Cardiac muscle cell (in vitro differentiated cells and primary cell): Measurements from ENCODE around the gene RMDN2. TPM values are rescaled to one million over a fixed set of nuclear protein-coding genes. Genes with fewer than 3 reads are reported as not detected.
A peak's percentile ranks its signal among the peaks of the same experiment; 100 is the strongest.
"Not testable (repeated sequence)": the region's sequence is repeated elsewhere in the genome, so short reads cannot be mapped to it uniquely, and the experiment has no call there.

Experiments
- DNase-seq, 2 donors: peaks; one replicate each; pipeline versions ENCODE4 v3.0.0 to v3.0.0-alpha.2; 2010 to 2017; ENCODE audit warnings: low read depth in 1 of 2, low spot score in 1 of 2
- H3K27ac ChIP-seq: fragments of 200-600 bp; sonication (generic); 2 replicates; pipeline ENCODE4 v1.5.1; 2016
- H3K27me3 ChIP-seq: fragments of 200-600 bp; sonication (generic); 2 replicates; pipeline ENCODE4 v1.6.0; 2016; ENCODE audit warnings: control low read depth
- H3K36me3 ChIP-seq: fragments of 200-600 bp; sonication (generic); 2 replicates; pipeline ENCODE4 v1.5.1; 2016; ENCODE audit warnings: control low read depth
- H3K4me1 ChIP-seq: fragments of 200-600 bp; sonication (generic); 2 replicates; pipeline ENCODE4 v1.8.1; 2017; ENCODE audit warnings: low read depth, mild to moderate bottlenecking, mixed run types
- H3K4me3 ChIP-seq: fragments of 200-600 bp; sonication (generic); 2 replicates; pipeline ENCODE4 v1.5.1; 2016; ENCODE audit warnings: mild to moderate bottlenecking
- H3K9me3 ChIP-seq: fragments of 200-600 bp; sonication (generic); 2 replicates; pipeline ENCODE4 v1.5.1; 2017; ENCODE audit warnings: low read depth, mild to moderate bottlenecking, control low read depth
- polyA plus RNA-seq: library from polyadenylated mRNA; unstranded; fragments of >200 nt; fragmentation: Nextera tagmentation; extraction: Ambion mirVana; gene quantifications from 2 replicates; pipeline ENCODE4 v1.2.1, GENCODE V29; 2016
- total RNA-seq: library from RNA; depleted of rRNA; stranded (reverse); fragments of >200 nt; gene quantifications from 2 replicates; pipeline ENCODE4 v1.2.3, GENCODE V29; 2016
- TF ChIP-seq, protein P1 (sequence below): IDR thresholded peaks from 2 replicates; pipeline ENCODE4 v1.5.1; 2012; ENCODE audit warnings: low read depth, mild to moderate bottlenecking, low read length

The RMDN2 gene
- total and polyA plus RNA-seq, 2 experiments from 2014 or later = 2.3 to 4.2 TPM

- no peak overlapping the region for H3K27ac ChIP-seq
- DNase-seq = no peak
- TF ChIP-seq, protein P1, sequence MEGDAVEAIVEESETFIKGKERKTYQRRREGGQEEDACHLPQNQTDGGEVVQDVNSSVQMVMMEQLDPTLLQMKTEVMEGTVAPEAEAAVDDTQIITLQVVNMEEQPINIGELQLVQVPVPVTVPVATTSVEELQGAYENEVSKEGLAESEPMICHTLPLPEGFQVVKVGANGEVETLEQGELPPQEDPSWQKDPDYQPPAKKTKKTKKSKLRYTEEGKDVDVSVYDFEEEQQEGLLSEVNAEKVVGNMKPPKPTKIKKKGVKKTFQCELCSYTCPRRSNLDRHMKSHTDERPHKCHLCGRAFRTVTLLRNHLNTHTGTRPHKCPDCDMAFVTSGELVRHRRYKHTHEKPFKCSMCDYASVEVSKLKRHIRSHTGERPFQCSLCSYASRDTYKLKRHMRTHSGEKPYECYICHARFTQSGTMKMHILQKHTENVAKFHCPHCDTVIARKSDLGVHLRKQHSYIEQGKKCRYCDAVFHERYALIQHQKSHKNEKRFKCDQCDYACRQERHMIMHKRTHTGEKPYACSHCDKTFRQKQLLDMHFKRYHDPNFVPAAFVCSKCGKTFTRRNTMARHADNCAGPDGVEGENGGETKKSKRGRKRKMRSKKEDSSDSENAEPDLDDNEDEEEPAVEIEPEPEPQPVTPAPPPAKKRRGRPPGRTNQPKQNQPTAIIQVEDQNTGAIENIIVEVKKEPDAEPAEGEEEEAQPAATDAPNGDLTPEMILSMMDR = no peak
- H3K4me1 ChIP-seq = no peaks in the 10 kb centered on the region
- H3K4me3 ChIP-seq = no peak overlapping the region
- H3K9me3 ChIP-seq = no peaks in the 10 kb centered on the region
- no peaks in the 10 kb centered on the region for H3K27me3 ChIP-seq
- no peaks in the 10 kb centered on the region for H3K36me3 ChIP-seq
These were observed 75.6 kb downstream of the RMDN2 start for GRCh38 chr2:38000485-38001222.

DNA sequence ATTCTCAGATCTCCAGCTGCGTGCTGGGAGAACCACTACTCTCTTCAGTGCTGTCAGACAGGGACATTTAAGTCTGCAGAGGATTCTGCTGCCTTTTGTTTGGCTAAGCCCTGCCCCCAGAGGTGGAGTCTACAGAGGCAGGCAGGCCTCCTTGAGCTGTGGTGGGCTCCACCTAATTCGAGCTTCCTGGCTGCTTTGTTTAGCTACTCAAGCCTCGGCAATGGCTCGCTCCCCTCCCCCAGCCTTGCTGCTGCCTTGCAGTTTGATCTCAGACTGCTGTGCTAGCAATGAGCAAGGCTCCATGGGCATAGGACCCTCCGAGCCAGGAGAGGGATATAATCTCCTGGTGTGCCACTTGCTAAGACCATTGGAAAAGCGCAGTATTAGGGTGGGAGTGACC lies 85.1 kb downstream of the RMDN2 start:
- H3K36me3 ChIP-seq, DNase-seq, H3K9me3 ChIP-seq, H3K4me1 ChIP-seq, H3K27ac ChIP-seq, H3K4me3 ChIP-seq, H3K27me3 ChIP-seq: not testable (repeated sequence)

DNA sequence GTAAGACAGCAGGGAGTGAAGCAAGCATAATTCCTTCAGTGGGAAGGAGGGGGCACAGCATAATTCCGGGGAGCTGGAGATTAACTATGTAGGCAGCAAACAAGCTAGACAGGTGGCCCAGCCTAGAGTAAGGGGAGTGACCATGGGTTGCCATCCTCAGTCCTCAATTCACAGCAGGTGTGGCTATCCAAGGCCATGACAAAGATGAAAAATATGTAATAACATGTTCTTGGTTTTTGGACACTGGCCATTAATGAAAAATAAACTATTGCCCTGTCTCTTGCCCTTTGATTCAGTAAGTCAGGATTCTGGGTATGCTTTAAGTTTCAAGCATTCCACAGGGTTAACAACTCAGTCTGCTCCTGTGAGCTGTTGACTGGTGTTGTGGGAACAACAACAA lies 85.9 kb downstream of the RMDN2 start:
- no peaks in the 10 kb centered on the region for H3K27me3 ChIP-seq
- H3K4me1 ChIP-seq = no peaks in the 10 kb centered on the region
- no peaks in the 10 kb centered on the region for H3K36me3 ChIP-seq
- H3K4me3 ChIP-seq = no peak overlapping the region
- no peak for DNase-seq
- H3K27ac ChIP-seq = no peak overlapping the region
- H3K9me3 ChIP-seq = no peaks in the 10 kb centered on the region
- TF ChIP-seq, protein P1 = no peak

- TF ChIP-seq, protein P1 = no peak
These were observed 88.2 kb downstream of the RMDN2 start for GRCh38 chr2:38013158-38013752.

DNA sequence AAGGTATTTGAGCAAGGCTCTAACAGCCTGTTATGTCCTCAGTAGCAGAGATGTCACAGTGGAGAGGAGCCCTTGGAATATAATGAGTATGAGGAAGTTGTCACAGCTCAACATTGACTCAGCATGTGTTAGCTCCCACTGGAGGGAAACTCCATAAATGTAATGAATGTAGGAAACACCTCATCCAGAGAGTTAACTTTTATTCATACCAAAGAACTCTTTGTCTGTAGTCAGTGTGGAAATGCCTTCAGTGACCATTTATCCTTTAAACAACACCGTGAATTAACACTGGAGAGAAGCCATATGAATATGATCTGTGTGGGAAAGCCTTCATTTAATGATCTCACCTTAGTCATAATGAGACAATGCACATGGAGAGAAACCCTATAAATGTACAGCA lies 91.1 kb downstream of the RMDN2 start:
- H3K27ac ChIP-seq = no peak overlapping the region
- H3K9me3 ChIP-seq = no peaks in the 10 kb centered on the region
- H3K27me3 ChIP-seq = no peaks in the 10 kb centered on the region
- H3K36me3 ChIP-seq = no peaks in the 10 kb centered on the region
- no peak overlapping the region for H3K4me3 ChIP-seq
- DNase-seq = no peak
- TF ChIP-seq, protein P1 = no peak
- H3K4me1 ChIP-seq = no peaks in the 10 kb centered on the region

More at GRCh38 chr2:38013158-38013752, 88.2 kb downstream of the RMDN2 start:
- H3K9me3 ChIP-seq = no peaks in the 10 kb centered on the region
- DNase-seq = peak in 1 of 2 donors; percentile 30
- H3K4me3 ChIP-seq = no peak overlapping the region
- no peak overlapping the region for H3K27ac ChIP-seq
- no peaks in the 10 kb centered on the region for H3K27me3 ChIP-seq
- no peaks in the 10 kb centered on the region for H3K36me3 ChIP-seq
- no peaks in the 10 kb centered on the region for H3K4me1 ChIP-seq

GRCh38 chr2:38017836-38018235 lies 92.7 kb downstream of the RMDN2 start:
- no peak for DNase-seq
- Histone ChIP-seq H3K27ac (no peak overlapping the region), H3K4me1 (no peaks in the 10 kb centered on the region), H3K36me3 (no peaks in the 10 kb centered on the region), H3K9me3 (no peaks in the 10 kb centered on the region), H3K27me3 (no peaks in the 10 kb centered on the region), H3K4me3 (no peak overlapping the region)
- TF ChIP-seq, protein P1 = no peak

DNA sequence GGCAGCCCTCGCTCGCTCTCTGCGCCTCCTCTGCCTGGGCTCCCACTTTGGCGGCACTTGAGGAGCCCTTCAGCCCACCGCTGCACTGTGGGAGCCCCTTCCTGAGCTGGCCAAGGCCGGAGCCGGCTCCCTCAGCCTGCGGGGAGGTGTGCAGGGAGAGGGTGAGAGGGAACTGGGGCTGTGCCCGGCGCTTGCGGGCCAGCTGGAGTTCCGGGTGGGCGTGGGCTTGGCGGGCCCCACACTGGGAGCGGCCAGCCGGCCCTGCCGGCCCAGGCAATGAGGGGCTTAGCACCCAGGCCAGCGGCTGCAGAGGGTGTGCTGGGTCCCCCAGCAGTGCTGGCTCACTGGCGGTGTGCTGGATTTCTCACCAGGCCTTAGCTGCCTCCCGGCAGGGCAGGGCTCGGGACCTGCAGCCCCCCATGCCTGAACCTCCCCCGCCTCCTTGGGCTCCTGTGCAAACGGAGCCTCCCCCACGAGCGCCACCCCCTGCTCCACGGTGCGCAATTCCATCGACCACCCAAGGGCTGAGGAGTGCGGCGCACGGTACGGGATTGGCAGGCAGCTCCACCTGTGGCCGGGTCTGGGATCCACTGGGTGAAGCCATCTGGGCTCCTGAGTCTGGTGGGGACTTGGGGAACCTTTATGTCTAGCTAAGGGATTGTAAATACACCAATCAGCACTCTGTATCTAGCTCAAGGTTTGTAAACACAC lies 95.4 kb downstream of the RMDN2 start:
- not testable (repeated sequence) for H3K4me1 ChIP-seq, H3K27ac ChIP-seq, H3K27me3 ChIP-seq, H3K36me3 ChIP-seq, H3K9me3 ChIP-seq, H3K4me3 ChIP-seq, DNase-seq
